Activated naive CD4-positive, alpha-beta T cell treated with anti-CD3 and anti-CD28 coated beads, Interleukin-2, amount 50 U/mL, for 72 hours (primary cell): Measurements from ENCODE around the gene PRDM2. TPM values are rescaled to one million over a fixed set of nuclear protein-coding genes. Genes with fewer than 3 reads are reported as not detected.

Experiments
- ATAC-seq, 2 donors: fragments of 150-1000 bp; cut with Tn5 transposase; 2 replicates each; pipeline ENCODE4 v1.10.0; 2021; ENCODE audit warnings: mild to moderate bottlenecking in 2 of 2, moderate library complexity in 2 of 2
- DNase-seq, 2 donors: peaks; one replicate each; pipeline ENCODE4 v3.0.0; 2021 to 2022; ENCODE audit warnings: low spot score in 2 of 2
- H3K27ac Mint-ChIP-seq, 2 donors: one replicate each; pipeline ENCODE4 v1.8.0; 2022; ENCODE audit warnings: mild to moderate bottlenecking in 2 of 2, mixed read lengths in 2 of 2
- H3K36me3 Mint-ChIP-seq, 2 donors: one replicate each; pipeline ENCODE4 v1.8.0; 2022; ENCODE audit warnings: mixed read lengths in 2 of 2
- H3K9me3 Mint-ChIP-seq, 2 donors: one replicate each; pipeline ENCODE4 v1.8.0; 2022; ENCODE audit warnings: mixed read lengths in 2 of 2
- total RNA-seq, 2 donors: library from RNA; stranded (reverse); gene quantifications; one replicate each; pipeline ENCODE4 v1.2.3, GENCODE V29; 2022

The PRDM2 gene
- total RNA-seq, 2 donors from 2014 or later, result 44.0 to 64.3 TPM

DNA sequence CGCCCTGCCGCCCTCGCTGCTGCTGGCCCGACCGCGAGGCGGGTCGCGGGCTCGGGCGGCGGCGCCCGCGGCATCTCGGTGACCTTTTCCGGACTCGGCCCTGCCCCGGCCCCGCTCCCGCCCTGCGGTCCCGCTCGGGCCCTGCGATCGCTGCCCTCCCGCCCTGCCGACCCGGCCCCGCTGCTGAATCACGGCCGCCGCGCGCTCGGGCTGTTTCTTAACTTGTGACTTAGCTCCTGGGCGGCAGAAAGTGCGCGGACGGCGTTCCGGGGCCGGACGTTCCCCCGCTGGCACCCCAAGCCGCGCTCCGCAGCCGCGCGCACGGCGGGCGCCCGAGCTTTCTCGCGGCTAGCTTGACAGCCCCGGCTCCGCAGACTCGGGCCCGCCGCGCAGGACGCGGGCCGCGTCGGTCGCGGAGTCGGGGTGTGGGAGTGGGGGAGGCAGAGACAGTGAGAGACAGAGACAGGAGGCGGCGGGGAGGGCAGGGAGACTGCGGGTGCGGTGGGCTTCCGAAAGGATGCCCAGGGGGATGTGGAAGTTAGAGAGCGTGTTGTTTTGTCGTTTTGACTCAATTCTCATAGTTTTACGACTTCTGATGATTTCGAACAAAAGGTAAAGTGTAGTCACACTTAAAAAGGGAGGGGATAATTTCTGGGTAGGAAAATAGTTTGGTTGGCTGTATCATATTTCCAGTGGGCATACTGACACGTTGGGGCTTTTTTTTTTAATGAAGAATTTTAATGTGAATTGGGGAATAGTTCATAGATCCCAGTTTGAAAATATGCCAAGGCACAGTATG lies 49.8 kb downstream of the PRDM2 start:
- peak in 1 of 2 donors; percentile 61 for ATAC-seq
- no peaks in the 10 kb centered on the region for H3K9me3 Mint-ChIP-seq
- peak overlapping the region; percentile 94 to 99 for H3K27ac Mint-ChIP-seq
- DNase-seq, result peak; percentile 54 to 75
- peaks cover 20 to 41% of the 10 kb centered on the region in 2 donors for H3K36me3 Mint-ChIP-seq

DNA sequence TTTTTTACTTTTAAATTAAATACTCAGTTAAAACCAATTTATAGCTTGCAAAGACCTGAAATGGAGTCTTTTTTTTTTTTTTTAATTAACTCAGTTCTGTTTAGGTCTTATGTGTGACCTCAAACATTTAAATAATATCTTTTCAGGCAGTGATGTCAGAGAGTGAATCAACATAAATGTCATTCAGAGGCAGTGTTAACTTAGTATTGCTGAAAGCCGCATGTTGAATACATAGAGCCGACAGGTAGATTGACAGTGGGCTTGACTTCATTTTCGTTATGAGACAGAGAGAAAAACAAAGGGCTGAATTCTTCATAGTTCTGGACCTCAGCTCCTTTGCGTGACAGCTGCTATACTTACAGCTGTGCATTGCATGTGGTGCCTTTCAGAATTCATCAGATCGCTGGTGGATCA lies 51.5 kb downstream of the PRDM2 start:
- H3K27ac Mint-ChIP-seq, result no peak overlapping the region
- H3K36me3 Mint-ChIP-seq, result peaks cover 20 to 38% of the 10 kb centered on the region in 2 donors
- H3K9me3 Mint-ChIP-seq, result no peaks in the 10 kb centered on the region
- DNase-seq, result no peak
- no peak for ATAC-seq

DNA sequence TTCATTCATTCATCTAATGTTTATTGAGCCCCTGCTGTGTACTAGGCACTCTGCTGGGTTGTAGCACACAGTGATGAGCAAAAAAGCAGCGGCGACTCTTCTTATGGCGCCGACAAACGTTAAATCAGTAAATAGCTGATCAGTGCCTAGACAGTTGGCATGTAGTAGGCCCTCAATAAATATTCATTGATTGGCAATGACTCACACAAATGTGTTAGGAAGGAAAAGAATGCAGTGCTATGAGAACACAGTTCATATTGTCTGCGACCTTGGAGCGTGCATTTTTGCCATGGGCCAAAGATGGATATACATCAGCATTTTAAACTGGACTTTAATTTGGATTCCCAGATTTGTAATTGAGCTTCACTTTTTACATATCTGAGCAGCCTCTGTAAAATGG lies 52.0 kb downstream of the PRDM2 start:
- Mint-ChIP-seq H3K27ac (no peak overlapping the region), H3K36me3 (peaks cover 20 to 38% of the 10 kb centered on the region in 2 donors)

DNA sequence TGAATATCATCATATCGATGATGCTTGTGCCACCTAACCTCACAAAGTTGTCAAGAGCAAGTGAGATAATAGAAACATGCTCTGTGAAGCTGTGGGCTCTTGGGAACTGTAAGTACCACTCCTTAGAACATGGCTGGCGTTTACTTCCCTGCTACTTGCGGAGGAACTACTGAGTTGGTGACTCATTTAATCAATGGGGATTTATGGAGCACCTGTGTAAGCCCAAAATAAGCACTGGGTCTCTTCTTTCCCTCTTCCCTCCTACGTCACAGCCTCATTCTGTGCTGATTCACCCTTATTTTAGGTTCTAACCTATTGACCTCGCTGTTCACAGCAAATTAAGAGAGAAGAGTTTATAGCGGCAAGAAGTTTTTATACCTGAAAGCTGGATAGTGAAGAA lies 52.9 kb downstream of the PRDM2 start:
- Mint-ChIP-seq H3K27ac (peak overlapping the region; percentile 34 to 85), H3K9me3 (no peaks in the 10 kb centered on the region), H3K36me3 (peaks cover 20 to 38% of the 10 kb centered on the region in 2 donors)
- no peak for DNase-seq
- ATAC-seq, result no peak

More for the DNA sequence above, 52.0 kb downstream of the PRDM2 start:
- H3K9me3 Mint-ChIP-seq, result no peaks in the 10 kb centered on the region
- ATAC-seq, result no peak
- no peak for DNase-seq

DNA sequence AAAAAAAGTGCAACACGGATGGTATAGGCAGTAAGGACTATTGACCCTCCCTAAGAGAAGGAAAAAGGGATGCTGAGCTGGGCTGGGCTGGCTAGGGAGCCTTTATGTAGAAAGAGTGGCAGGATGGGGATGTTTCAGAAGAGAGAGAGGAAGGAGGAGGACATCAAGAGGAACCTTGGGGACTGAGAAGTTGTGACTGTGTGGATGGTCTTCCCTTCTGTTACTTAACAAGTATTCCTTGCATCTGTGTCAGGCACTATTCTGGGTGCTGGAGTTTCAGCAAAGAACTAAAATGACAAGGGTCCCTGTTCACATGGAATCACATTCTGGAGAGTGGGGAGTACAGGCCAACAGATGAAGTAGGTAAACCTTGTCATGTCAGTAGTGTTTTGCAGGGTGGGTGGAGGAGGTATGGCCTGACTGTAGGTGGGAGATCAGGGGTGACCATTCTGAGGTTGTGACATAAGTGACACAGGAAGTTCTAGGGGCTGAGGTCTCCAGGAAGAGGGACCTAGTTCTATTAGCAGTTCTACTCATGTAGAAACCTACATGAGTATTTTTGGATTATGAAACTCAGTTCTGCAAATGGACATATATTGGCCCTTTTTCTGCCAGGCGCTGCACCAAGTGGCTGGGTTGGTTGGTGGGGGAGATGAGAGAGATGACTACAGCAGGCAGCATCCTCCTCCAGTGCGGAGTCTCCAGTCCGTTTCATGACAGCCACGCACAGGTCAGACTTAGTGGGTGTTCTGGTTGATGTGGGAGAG lies 53.8 kb downstream of the PRDM2 start:
- ATAC-seq (no peak), DNase-seq (no peak)
- Mint-ChIP-seq H3K9me3 (no peaks in the 10 kb centered on the region), H3K27ac (peak overlapping the region; percentile 24 to 79), H3K36me3 (peaks cover 15 to 32% of the 10 kb centered on the region in 2 donors)

DNA sequence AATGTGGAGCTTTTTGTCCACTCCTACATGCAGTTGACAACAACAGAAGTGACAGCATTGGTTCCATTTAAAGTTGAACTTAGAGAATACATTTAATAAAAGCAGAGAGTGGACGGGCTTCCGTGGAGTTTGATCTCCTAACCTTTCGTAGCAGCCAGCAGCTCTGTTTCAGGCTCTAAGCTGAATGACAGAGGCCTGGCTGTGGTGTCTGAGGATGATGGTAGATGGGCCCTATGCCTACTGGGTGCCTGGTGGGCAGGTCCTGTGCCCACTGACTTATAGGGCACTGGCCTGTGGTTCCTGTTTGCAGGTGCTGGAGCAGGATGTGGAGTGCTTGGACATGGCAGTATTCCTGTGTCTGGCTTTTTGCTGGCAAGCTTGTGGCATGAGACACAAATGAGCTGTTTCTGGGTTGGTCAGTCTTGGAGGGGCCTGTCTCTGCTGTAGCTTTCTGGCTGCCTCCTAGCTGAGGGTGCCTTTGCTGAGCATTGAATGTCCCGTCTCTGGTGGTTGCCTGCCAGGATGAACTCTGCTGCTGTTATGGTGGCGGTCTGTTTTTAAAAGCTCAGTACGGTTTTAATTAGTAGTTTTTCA lies 54.6 kb downstream of the PRDM2 start:
- Mint-ChIP-seq H3K36me3 (peaks cover 15 to 32% of the 10 kb centered on the region in 2 donors), H3K27ac (peak overlapping the region; percentile 50 to 79), H3K9me3 (no peaks in the 10 kb centered on the region)
- ATAC-seq, result no peak
- DNase-seq, result no peak

DNA sequence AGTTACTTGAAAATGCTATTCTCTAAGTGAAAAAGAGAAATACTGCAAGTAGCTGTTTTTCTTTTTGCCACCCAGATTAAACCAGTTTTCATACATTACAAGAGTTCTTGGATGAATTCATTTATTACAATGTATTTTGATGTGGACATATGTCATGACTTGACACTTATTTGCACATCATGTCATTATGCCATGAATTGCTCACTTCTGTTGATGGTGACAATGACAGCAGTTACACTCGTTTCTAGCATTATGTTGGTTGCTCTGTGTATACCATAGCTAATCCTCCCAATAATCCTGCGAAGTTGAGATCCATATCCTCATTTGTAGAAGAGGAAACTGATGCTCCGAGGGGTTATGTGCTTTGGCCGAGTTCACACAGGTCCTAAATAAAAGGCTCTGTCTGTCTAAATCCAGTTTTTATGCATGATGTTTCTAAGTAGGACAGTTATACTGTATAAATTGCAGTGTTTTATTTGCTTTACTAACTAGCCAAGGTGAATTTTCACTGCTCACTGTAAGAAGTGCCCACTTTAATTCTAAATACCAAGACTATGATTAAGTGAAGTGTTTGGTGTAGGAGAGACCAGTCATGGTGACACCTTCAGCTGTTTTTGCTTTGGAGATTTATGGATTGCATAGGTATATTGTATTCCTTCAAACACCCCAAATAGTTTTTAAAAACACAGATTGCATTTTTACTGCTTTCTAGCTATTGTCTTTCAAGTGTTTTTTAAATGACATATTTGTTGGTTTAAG lies 56.7 kb downstream of the PRDM2 start:
- Mint-ChIP-seq H3K36me3 (peaks cover 7 to 20% of the 10 kb centered on the region in 2 donors), H3K27ac (peak overlapping the region in 1 of 2 donors; percentile 27), H3K9me3 (no peaks in the 10 kb centered on the region)
- ATAC-seq, result peak in 1 of 2 donors; percentile 52
- no peak for DNase-seq

DNA sequence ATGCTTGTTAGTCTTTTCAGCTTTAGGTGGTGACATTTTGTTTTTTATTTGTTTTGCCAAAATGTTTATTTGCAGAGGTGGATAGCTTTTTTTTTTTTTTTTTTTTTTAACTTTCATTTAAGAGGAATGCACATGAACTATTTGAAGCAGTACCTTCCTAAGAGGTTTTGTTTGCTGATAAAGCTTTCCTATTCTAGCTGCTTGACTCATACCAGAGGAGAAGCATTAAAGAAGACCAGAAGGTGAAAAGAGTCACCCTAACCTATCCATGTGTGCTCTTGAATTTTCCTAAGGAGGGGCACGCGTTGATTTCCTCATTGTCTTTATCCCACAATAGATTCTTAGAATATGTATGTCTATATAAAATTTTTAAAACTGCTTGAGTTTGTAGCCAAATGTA lies 57.7 kb downstream of the PRDM2 start:
- H3K36me3 Mint-ChIP-seq, result peaks cover 3 to 17% of the 10 kb centered on the region in 2 donors
- H3K27ac Mint-ChIP-seq, result no peak overlapping the region
- no peak for DNase-seq
- H3K9me3 Mint-ChIP-seq, result no peaks in the 10 kb centered on the region
- no peak for ATAC-seq

DNA sequence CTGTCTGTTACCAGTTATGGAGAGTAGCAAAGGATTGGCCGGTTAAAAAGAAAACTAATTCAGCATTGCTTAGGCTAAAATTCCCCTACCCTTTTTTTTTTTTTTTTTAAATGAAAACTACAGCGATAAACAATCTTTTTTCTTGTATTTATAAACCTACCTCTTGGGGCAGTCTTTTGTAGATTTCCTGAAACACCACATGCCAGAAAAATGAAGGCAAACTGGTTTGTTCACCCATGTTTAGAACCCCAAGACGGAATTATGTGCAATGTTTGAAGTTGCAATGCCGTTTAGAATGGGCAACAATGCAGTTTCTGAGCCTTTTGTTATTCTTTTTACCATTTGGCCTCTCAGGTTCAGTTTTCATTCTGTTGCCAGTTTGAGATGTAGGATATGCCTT lies 59.1 kb downstream of the PRDM2 start:
- DNase-seq, result no peak
- peaks cover 0 to 9% of the 10 kb centered on the region in 2 donors for H3K36me3 Mint-ChIP-seq
- peak overlapping the region in 1 of 2 donors; percentile 14 for H3K27ac Mint-ChIP-seq
- no peaks in the 10 kb centered on the region for H3K9me3 Mint-ChIP-seq
- ATAC-seq, result no peak

DNA sequence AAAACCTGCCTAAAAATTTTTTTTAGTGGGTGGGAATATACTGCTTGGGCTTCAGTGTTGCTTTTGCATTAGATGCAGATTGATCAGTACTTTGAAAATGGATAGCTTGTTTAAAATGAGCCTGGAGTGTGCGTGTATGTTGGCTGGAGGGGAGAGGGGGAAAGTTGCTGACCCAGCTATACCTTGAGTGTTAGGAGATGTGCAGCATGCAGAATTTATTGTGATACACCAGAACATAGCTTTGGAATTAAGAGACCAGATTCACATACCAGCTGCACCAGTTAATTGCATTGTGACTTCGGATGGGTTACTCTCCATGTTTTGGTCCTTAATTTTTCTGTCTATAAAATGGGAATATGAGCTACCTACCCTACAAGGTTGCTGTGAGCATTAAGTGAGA lies 60.4 kb downstream of the PRDM2 start:
- ATAC-seq (no peak), DNase-seq (no peak)
- H3K9me3 Mint-ChIP-seq, result no peaks in the 10 kb centered on the region
- H3K36me3 Mint-ChIP-seq, result no peaks in the 10 kb centered on the region
- no peak overlapping the region for H3K27ac Mint-ChIP-seq

DNA sequence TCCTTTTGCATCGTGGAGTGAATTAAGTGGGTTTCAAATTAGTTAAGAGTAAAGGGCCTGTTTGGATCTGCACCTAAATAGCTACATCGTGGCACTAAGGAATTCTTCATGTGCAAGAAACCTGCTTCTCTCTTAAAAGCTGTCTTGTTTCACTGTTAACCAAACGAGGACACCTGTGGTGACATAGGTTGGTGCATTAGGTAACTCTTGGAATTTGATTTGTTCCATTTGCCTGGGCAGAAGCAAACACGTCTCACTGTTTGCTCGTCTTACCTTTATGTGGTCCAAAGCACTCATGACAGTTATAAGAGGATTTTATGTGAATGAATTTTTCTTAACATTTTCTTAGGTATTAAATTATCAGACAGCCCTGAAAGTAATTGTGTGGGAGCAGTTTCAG lies 60.9 kb downstream of the PRDM2 start:
- Mint-ChIP-seq H3K27ac (no peak overlapping the region), H3K36me3 (peaks cover 0 to 2% of the 10 kb centered on the region in 2 donors), H3K9me3 (no peaks in the 10 kb centered on the region)
- ATAC-seq (no peak), DNase-seq (no peak)

DNA sequence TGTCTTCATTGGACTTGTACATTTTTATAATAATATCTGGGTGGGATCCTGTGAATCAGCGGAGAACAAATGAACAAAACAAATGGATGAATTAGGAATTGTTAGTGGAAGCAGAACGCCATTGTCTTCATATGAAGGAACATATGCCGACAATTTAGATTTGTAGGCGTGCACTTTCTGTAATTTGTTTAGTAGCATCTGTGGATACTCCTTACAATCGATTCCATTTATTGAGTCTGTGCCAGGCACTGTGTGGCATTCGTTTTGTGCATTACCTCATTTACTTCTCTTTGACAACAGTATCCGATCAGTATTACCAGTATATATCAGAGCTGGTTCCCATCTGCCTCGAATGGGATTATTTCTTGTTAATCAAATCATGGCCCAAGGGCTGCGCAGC lies 61.9 kb downstream of the PRDM2 start:
- Mint-ChIP-seq H3K27ac (no peak overlapping the region), H3K36me3 (peaks cover 0 to 8% of the 10 kb centered on the region in 2 donors), H3K9me3 (no peaks in the 10 kb centered on the region)
- ATAC-seq (no peak), DNase-seq (no peak)

DNA sequence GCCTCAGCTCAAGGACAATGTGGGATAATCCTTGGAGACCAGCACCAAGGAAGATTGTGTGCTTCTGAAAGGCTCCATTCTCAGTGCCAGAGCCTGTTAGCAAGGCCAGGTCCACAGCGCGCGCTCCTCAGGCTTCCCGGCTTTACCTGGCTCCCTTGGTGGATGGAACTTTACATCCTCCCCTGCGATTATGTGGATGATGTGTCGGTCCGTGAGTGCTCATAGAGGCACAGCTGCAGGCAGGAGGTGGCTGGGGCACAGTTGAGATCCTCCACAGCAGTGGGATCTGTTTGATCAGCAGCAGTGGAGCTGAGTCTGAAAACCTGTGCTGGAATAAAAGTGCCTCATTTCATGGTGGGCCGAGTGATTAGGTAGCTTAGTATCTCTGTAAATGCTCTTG lies 62.7 kb downstream of the PRDM2 start:
- H3K27ac Mint-ChIP-seq, result no peak overlapping the region
- H3K36me3 Mint-ChIP-seq, result peaks cover 0 to 8% of the 10 kb centered on the region in 2 donors
- DNase-seq (no peak), ATAC-seq (no peak)
- no peaks in the 10 kb centered on the region for H3K9me3 Mint-ChIP-seq

DNA sequence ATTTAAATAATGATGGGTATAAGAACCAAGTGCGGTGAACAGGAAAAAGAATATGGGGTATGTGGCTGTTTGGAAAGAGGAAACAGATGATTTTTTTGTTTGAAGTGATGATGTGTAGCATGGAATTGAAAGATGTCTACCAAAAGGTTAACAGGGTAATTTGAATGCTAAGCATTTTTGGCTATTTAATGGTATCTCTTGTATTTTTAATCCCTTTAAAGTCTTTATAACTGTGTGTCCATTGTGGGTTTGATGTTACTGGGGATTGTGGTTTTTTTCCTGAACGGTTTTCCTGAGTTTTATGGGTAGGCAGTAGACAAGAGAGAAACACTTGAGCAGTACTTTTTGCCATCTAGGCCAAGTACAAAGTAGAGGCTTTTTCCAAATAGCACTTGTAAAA lies 63.2 kb downstream of the PRDM2 start:
- no peak for ATAC-seq
- Mint-ChIP-seq H3K36me3 (peaks cover 0 to 8% of the 10 kb centered on the region in 2 donors), H3K27ac (no peak overlapping the region), H3K9me3 (no peaks in the 10 kb centered on the region)
- no peak for DNase-seq

DNA sequence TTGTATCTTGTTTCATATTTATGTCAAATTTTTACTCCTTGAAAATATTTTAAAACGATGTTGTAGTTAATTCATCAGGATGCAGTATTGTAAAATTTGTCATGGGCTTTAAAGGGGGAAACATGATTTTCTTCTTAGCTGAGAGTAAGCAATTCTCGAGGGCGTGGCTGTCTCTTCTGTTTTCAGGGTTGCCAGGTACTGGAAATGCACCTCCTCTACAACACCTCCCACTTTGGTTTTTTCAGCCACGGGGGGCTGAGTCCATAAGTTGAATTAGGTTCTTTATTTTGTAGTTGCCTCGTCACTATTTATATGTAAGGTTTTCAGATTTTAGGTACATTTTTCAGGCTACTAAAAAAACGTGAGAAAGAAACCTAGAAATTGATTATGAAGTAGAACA lies 64.0 kb downstream of the PRDM2 start:
- H3K36me3 Mint-ChIP-seq, result peaks cover 0 to 8% of the 10 kb centered on the region in 2 donors
- ATAC-seq (no peak), DNase-seq (no peak)
- peak overlapping the region in 1 of 2 donors; percentile 29 for H3K27ac Mint-ChIP-seq
- no peaks in the 10 kb centered on the region for H3K9me3 Mint-ChIP-seq

DNA sequence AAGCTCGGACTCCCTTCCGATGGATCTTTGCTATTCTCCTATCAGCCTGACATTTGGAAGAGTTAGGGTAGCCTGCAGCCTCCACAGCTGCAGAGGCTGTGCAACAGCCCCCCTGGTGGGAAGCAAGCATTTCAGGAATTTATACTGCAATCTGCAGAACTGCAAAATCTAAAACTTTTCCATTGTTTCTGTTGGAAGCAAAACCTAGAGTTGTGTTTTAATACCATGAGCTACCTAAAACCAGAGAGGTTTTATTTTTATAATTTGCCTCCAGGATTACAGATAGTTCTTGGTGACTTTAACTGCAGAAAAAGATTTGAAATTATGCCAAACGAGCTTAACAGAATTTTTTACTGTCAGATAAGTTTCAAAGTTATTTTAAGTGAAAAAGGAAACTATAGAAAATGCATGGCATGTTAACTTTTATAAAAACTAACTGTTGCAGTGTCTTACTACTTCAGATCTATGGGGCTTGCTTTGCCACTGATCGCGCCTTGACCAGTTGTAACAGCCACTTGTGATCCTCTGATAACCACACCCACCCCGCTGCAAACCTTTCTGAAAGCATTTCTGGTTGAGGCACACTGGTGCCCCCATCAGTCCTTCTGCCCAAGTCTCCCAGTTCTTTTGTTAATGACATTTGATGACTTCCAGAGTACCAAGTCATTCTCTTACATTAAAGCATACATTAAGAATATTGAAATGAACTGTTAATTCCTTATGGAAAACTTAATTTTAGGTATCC lies 64.8 kb downstream of the PRDM2 start:
- no peaks in the 10 kb centered on the region for H3K9me3 Mint-ChIP-seq
- H3K27ac Mint-ChIP-seq, result no peak overlapping the region
- DNase-seq, result no peak
- peaks cover 0 to 8% of the 10 kb centered on the region in 2 donors for H3K36me3 Mint-ChIP-seq
- no peak for ATAC-seq
